GM19468 (cell line): ENCODE data around the gene IQCH.

Source experiments
- ATAC-seq: cut with Tn5 transposase; IDR thresholded peaks from one replicate; pipeline ENCODE4 v1.9.1; 2021; ENCODE audit warnings: mild to moderate bottlenecking, moderate library complexity, moderate number of reproducible peaks; ENCODE audit not compliant: unreplicated experiment; ENCODE audit errors: extremely low read depth

IQCH gene

DNA sequence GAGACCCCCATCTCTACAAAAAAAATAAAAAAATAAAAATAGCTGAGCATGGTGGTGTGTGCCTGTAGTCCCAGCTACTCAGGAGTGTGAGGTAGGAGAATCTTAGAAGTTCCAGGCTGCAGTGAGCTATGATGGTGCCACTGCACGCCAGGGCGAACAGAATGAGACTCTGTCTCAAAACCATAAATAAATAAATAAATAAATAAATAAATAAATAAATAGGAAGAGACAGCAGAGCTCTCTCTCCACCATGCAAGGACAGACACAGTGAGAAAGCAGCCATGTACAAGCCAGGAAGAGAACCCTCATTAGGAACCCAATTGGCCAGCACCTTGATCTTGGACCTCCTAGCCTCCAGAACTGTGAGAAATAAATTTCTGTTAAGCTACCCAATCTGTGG is 261.0 kb downstream of the IQCH start:
- no peak for ATAC-seq

- ATAC-seq = no peak
Observed at GRCh38 chr15:67520321-67521028, 265.9 kb downstream of the IQCH start.

DNA sequence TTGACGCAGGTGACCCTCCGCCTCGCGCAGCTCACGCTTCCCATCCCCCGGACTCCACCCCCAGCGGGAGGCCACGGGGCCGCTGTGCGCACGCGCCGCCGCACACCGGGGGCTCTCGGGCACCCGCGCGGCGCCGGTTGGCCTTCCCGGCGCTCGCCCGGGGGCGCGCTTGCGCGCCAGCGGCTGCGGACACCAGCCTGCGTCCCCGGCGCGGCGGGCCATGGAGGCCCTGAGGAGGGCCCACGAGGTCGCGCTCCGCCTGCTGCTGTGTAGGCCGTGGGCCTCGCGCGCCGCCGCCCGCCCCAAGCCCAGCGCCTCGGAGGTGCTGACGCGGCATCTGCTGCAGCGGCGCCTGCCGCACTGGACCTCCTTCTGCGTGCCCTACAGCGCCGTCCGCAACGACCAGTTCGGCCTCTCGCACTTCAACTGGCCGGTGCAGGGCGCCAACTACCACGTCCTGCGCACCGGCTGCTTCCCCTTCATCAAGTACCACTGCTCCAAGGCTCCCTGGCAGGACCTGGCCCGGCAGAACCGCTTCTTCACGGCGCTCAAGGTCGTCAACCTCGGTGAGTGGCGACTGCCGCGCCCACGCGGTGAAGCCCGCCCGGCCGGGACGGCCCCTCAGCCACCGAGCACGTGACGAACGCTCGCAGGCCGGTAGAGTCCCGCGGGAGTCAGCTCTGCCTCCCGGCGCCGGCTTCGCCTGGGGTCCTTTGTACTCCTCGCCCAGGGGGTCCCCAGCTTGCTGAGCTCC is 266.6 kb downstream of the IQCH start, which contains the start of gene C15orf61:
C15orf61 (plus strand) TSS at position 103 of the 754 bp plus-strand sequence; CDS start at position 221, 118 bp downstream.
- peak; percentile 54 for ATAC-seq

DNA sequence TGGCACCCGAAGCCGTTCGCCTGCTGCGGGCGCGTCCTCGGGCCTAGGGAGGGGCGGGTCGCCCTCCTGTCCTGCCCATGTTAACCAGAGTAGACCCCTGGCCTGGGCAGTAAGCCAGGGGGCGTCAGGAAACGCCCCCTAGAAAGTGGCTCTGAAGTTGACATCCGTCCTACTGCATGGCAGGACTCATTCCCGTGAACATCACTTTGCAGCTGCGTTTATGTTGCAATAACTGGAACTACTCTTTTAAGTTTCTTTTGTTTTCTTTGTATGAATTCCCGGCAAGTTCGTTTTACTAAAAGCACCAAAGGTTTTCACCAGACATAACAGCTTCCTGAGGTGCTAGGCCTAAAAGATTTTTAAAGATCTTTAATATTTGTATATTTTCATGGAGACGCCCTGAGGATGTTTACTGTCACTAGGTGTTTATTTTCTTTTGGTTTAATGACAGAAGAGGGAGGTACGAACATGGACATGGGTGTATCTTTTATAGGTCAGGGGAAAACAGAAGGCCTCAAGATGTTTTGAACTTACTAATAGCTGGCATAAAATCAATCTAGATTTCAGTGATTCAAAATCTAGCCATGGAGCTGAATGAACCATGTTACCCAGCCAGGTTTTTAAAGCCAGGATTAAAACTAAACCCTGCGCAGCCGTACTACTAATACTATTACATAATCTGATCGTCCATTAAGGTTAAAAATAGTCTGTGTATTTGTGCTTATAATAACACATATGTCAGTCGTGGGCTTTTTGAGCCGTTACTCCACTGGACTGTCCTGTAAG is 267.4 kb downstream of the IQCH start:
- ATAC-seq = no peak

DNA sequence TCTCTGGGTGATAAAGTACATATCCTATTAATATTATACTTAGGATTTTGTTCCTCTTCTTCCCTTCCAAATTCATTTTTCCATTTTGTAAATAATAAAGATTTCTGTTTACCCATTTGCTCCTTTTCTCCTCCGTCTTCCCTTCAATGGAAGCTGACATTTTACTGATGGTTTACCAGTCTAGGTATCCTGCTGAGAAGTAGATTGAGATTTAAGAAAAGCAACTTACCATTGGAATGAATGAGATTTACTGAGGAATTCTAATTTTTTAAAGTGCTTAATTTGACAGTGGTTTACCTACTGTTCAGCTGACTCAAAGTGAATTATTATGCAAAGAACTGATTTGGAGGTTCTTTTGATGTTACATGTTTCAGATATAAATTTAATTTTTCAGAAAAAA is 268.7 kb downstream of the IQCH start:
- ATAC-seq = no peak

GRCh38 chr15:67524235-67524634 is 269.6 kb downstream of the IQCH start:
- ATAC-seq = no peak

GRCh38 chr15:67528513-67528912 is 273.9 kb downstream of the IQCH start:
- no peak for ATAC-seq

DNA sequence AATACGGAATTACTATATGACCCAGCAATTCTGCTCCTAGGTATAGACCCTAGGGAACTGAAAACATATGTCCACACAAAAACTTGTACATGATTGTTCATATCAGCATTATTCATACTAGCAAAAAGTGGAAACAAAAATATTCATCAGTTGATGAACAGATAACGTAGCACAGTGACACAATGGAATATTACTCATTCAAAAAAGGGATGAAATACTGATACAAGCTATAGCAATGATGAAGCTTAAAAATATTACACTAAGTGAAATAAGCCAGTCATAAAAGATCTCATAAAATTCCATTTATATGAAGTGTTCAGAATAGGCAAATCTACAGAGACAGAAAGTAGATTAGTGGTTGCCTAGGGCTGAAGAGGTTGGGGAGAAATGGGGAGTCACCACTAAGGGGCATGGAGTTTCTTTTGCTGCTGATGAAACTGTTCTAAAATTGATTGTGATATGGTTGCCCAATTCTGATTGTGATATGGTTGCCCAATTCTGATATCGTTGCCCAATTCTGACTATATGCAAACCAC is 276.9 kb downstream of the IQCH start:
- no peak for ATAC-seq

GRCh38 chr15:67533873-67534272 is 279.3 kb downstream of the IQCH start:
- no peak for ATAC-seq

DNA sequence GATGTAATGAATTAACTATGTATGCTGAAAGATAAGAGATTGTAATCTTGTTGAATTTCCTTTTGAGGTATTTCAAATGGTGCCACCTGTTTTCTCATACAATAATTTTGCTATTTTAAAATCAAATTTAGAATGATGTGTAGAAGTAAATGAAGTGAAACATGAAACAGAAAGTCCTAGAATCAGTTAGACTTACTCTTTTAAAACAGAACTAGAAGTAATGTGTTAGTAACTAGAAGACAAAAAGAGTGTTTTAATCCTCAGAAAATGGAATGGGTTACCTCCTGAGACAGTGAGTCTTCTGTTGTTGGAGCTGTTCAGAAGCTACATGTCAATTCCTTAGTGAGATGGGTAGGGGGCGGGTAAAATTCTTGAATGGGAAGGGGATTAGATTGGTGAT is 279.8 kb downstream of the IQCH start:
- ATAC-seq = no peak

DNA sequence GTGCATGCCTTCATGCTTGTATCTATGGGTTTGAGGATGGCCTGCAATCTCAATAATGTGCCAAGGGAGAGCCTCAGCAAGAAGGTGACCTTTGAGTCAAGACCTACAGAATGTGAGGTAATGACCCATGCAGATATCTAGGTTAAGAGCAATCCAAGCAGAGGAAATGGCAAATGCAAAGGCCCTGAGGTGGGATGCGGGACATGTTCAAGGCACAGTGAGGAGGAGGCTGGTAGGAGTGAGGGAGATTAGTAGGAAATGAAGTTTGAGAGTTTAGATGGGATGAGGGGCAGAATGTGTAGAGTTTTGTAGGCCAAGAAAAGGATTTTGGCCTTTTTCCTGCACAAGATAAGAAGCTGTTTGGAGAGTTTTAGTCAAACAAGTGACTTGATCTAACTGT is 283.2 kb downstream of the IQCH start:
- no peak for ATAC-seq

DNA sequence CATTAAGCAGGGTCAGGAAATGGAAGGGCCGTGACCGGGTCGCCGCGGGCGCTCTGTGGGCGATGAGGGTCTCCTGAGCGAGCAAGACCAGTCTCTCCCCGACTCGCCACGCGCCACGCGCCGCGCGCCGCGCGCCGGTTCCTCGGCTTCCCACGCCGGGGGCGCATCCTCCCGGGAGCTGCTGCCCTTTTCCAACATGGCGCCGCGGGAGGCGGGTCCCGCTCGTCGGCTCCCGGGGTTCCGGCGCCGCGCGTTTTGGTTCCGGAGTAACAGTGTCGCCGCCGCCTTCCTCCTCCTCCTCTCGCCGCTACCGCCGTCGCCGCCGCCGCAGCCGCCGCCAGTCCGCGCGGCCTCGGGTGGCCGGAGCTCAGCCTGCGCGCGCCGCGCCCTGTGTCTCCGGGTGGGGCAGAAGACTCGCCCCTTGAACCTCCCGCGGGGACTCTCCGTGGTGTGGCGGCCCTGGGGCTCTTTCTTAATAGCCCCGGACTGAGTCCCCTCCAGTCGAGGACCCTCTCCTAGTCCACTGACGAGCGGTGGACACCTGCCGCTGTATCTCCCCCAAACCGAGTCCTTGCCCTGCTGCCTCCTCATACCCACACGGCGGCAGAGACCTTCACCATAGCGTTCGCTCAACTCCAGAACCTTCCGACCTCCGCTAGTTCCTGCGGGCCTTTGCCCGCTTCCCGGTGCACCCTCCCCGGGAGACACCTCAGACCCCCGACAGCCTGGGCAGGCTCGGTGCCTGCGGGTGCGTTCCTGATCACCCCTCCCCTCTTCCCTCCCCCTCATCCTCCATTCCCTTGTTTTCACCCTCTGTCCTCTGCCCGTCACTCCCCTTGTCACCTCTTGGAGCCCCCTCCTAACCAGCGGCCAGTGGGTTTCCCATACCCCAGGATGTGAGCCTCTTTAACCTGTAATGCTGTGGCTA is 288.1 kb downstream of the IQCH start, which contains the start of gene MAP2K5:
MAP2K5 (plus strand) TSS at position 284 of the 928 bp plus-strand sequence; CDS start at position 917, 633 bp downstream.
- ATAC-seq = peak; percentile 73

DNA sequence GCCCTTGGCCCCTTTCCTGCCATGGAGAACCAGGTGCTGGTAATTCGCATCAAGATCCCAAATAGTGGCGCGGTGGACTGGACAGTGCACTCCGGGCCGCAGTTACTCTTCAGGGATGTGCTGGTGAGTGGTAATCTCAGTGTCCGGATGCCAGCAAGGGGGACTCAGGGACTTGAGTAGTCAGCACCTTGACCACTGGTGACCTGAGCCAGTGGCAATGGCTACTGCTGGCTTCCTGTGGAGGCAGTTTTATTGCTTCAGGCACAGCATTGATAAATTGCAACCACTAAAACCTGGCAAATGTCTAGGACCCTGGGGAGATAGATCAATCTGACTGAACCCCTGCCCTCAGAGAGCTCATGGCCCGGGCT is 288.7 kb downstream of the IQCH start:
- no peak for ATAC-seq

DNA sequence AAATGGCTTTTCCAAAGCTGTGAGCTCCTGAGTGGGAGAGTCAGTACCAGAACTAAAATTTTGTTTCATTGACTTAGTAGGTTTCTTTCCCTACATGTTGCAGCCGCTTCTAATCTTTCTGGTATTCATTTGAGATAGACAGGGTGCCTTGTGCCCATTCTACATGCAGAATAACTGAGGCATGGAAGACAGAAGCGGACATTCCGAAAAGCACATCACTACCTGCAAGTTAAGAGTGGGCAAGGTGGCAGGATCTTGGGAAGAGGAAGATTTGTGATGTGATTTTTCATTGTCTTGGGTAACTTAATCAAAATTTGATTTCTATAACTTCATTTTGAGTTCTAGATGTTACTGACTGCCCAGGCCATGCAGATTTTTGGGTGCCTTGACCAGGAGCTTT is 289.9 kb downstream of the IQCH start:
- ATAC-seq = no peak

DNA sequence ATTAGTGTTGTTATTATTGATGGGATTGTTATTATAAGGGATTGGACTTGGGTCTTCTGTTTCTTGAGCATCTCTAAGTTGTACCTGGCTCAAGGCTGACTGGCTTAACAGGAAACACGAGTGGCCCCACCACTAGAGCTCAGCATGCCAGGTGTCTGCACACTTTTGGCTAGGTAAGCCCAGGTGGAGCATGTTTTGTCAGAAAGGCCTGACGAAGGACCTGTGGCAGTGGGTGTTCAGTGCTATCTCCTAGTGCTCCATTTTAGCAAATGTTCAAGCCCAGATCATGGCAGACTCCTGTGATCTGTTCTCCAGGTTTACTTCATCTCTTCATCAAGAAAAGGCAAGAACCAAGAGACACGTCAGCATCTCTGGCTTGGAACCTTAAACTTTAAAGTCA is 291.3 kb downstream of the IQCH start:
- no peak for ATAC-seq

DNA sequence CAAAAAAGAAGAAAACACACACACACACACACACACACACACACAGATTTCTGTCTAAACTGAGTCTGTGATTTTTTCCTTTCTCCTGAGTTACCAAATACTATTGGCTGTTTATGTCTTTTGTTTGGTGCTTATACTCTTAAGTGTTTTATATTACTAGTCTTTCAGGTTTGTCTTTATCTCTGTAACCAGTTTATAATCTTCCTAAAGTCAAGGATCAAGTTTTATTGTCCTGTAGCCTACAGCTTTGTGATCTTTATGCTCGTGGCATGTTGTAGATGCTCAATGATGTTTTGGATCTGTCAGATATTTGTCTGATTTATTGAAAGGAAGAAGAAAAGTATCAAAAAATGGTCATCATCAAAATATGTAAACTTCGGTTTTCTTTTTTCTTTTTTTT is 292.5 kb downstream of the IQCH start:
- no peak for ATAC-seq

DNA sequence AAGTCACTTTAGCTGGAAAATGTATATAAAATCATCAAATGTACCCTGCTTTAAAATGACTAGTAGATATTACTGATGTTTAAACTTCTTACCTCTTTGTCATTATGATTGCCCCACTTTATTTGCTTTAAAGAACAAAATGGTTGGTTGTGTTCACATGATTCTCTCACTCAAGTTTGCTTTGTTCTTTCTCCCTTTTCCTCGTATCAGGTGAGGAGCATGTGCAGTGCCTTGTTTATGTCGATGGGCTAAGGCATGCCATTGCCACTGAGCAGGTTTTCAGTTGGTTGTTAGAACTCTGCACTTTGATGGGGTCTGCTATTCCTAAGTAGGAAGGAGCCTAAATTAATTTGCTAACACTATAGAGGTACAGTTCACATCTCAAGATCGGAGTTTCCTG is 293.2 kb downstream of the IQCH start:
- no peak for ATAC-seq

- ATAC-seq = no peak
Observed at GRCh38 chr15:67548236-67548852, 293.8 kb downstream of the IQCH start.
